GM23338 (cell line): ENCODE results near the gene SERPINA5.

Source experiments
- CREB1 ChIP-seq: fragments of 250-450 bp; sonication (Bioruptor Pico); IDR thresholded peaks from 2 replicates; pipeline ENCODE4 v1.5.0; 2020; ENCODE audit warnings: low read depth, mild to moderate bottlenecking, moderate library complexity
- EZH2 ChIP-seq: fragments of 200-600 bp; sonication (generic); IDR thresholded peaks from one replicate; pipeline ENCODE4 v1.8.0; 2017; ENCODE audit warnings: antibody characterized with exemption, mild to moderate bottlenecking, low read depth; ENCODE audit not compliant: unreplicated experiment
- POLR2AphosphoS5 ChIP-seq: IDR thresholded peaks from 2 replicates; pipeline ENCODE4 v1.6.1; 2016; ENCODE audit warnings: antibody characterized with exemption, low read depth
- ZNF114 ChIP-seq: fragments of 250-450 bp; sonication (Bioruptor Pico); IDR thresholded peaks from 2 replicates; pipeline ENCODE4 v1.5.0; 2020; ENCODE audit warnings: mild to moderate bottlenecking, moderate library complexity
- ZNF331 ChIP-seq: fragments of 250-450 bp; sonication (Bioruptor Pico); IDR thresholded peaks from 2 replicates; pipeline ENCODE4 v1.5.0; 2020; ENCODE audit warnings: low read depth, mild to moderate bottlenecking, moderate library complexity
- TF ChIP-seq, protein P1 (sequence below), 2 experiments: fragments of 200-600 bp in 1 of 2; sonication (generic) in 1 of 2; conservative IDR thresholded peaks; 2 replicates each; pipeline versions ENCODE4 v1.5.1 to v1.6.1; 2016 to 2017; ENCODE audit warnings: antibody characterized with exemption in 2 of 2, low read depth in 2 of 2, mild to moderate bottlenecking in 2 of 2, moderate library complexity in 1 of 2
- TF ChIP-seq, protein P2 (sequence below): IDR thresholded peaks from one replicate; pipeline ENCODE4 v1.6.1; 2018; ENCODE audit warnings: antibody characterized with exemption; ENCODE audit not compliant: unreplicated experiment

DNA sequence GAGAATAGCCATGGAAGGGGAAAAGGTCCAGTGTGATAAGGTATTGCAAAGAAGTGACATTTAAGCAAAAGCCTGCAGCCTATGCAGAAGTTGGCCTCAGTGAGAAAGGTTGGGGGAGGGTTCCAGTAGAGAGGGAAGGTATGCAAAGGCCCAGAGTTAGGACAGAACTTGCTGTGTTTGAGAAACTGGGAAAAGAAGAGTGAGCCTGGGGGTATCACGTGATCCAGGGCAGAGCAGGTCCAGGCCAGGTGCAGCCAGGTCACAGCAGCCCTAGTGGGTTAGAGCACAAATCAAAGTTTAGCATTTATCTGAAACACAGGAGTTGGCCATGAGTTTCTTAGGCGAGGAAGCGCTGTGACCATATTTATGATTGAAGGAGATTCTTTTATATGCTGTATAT lies 1.6 kb downstream of the SERPINA5 start:
- TF ChIP-seq, protein P1, sequence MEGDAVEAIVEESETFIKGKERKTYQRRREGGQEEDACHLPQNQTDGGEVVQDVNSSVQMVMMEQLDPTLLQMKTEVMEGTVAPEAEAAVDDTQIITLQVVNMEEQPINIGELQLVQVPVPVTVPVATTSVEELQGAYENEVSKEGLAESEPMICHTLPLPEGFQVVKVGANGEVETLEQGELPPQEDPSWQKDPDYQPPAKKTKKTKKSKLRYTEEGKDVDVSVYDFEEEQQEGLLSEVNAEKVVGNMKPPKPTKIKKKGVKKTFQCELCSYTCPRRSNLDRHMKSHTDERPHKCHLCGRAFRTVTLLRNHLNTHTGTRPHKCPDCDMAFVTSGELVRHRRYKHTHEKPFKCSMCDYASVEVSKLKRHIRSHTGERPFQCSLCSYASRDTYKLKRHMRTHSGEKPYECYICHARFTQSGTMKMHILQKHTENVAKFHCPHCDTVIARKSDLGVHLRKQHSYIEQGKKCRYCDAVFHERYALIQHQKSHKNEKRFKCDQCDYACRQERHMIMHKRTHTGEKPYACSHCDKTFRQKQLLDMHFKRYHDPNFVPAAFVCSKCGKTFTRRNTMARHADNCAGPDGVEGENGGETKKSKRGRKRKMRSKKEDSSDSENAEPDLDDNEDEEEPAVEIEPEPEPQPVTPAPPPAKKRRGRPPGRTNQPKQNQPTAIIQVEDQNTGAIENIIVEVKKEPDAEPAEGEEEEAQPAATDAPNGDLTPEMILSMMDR (conservative IDR thresholded peaks at IDR 0.05; ENCODE audit: low read depth in 2 of 2), result no peak
- TF ChIP-seq EZH2, result no peak
- TF ChIP-seq, protein P2, sequence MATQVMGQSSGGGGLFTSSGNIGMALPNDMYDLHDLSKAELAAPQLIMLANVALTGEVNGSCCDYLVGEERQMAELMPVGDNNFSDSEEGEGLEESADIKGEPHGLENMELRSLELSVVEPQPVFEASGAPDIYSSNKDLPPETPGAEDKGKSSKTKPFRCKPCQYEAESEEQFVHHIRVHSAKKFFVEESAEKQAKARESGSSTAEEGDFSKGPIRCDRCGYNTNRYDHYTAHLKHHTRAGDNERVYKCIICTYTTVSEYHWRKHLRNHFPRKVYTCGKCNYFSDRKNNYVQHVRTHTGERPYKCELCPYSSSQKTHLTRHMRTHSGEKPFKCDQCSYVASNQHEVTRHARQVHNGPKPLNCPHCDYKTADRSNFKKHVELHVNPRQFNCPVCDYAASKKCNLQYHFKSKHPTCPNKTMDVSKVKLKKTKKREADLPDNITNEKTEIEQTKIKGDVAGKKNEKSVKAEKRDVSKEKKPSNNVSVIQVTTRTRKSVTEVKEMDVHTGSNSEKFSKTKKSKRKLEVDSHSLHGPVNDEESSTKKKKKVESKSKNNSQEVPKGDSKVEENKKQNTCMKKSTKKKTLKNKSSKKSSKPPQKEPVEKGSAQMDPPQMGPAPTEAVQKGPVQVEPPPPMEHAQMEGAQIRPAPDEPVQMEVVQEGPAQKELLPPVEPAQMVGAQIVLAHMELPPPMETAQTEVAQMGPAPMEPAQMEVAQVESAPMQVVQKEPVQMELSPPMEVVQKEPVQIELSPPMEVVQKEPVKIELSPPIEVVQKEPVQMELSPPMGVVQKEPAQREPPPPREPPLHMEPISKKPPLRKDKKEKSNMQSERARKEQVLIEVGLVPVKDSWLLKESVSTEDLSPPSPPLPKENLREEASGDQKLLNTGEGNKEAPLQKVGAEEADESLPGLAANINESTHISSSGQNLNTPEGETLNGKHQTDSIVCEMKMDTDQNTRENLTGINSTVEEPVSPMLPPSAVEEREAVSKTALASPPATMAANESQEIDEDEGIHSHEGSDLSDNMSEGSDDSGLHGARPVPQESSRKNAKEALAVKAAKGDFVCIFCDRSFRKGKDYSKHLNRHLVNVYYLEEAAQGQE, result no peak
- no peak for TF ChIP-seq ZNF114 (CRISPR knock-in tag)
- TF ChIP-seq ZNF331 (CRISPR knock-in tag), result no peak
- no peak for TF ChIP-seq CREB1
- TF ChIP-seq POLR2AphosphoS5, result no peak
